22Rv1 (cell line): ENCODE results near the gene MRPL54.

Source experiments
- CTCF ChIP-seq: fragments of 450-650 bp; IDR thresholded peaks from 2 replicates; pipeline ENCODE4 v1.5.1; 2017; ENCODE audit warnings: mild to moderate bottlenecking
- ZFX ChIP-seq: fragments of 450-650 bp; IDR thresholded peaks from 2 replicates; pipeline ENCODE4 v1.6.1; 2017; ENCODE audit warnings: antibody characterized with exemption, borderline replicate concordance

- no peak for TF ChIP-seq CTCF
- TF ChIP-seq ZFX, result no peak
Measured at GRCh38 chr19:3722443-3723109, 39.9 kb upstream of the MRPL54 start.
